ENCODE results near the gene ADK. TPM values are rescaled to one million over a fixed set of nuclear protein-coding genes. Genes with fewer than 3 reads are reported as not detected.

Gene ADK
- total RNA-seq, 1 donor from 2014 or later = 46.1 TPM

DNA sequence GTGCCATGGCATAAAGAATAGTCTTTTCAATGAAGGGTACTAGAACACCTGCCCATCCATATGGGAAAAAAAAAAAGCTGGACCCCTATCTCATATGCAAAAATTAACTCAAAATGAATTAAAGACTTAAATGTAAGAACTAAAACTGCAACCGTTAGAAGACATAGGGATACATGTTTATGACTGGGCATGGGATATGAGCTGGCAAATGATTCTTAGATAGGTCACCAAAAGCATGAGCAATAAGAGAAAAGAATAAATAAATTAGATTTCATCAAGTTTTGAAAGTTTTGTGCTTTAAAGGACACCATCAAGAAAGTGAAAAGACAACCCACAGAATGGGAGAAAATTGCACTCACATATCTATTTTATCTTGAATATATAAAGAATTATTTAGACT is 222.0 kb downstream of the ADK start:
- CTCF ChIA-PET = no interaction called here
- POLR2A ChIA-PET = interaction anchor here (0.7 kb wide), 1 partner anchor 29 kb away, joined by 3 read pairs; no protein-coding TSS in a partner anchor
- ATAC-seq (ENCODE audit: low read depth) (no peak), DNase-seq (no peak)
- H3K4me1 Mint-ChIP-seq = no peaks in the 10 kb centered on the region
- no peaks in the 10 kb centered on the region for H3K27me3 Mint-ChIP-seq
- H3K27ac Mint-ChIP-seq = no peak overlapping the region
- intact Hi-C loops (cut with micrococcal nuclease) = no loop called here
- H3K36me3 Mint-ChIP-seq (ENCODE audit: low read depth) = peaks cover 29% of the 10 kb centered on the region
- H3K9me3 Mint-ChIP-seq = no peaks in the 10 kb centered on the region
- H3K4me3 Mint-ChIP-seq = no peak overlapping the region
- TF ChIP-seq, protein P1, sequence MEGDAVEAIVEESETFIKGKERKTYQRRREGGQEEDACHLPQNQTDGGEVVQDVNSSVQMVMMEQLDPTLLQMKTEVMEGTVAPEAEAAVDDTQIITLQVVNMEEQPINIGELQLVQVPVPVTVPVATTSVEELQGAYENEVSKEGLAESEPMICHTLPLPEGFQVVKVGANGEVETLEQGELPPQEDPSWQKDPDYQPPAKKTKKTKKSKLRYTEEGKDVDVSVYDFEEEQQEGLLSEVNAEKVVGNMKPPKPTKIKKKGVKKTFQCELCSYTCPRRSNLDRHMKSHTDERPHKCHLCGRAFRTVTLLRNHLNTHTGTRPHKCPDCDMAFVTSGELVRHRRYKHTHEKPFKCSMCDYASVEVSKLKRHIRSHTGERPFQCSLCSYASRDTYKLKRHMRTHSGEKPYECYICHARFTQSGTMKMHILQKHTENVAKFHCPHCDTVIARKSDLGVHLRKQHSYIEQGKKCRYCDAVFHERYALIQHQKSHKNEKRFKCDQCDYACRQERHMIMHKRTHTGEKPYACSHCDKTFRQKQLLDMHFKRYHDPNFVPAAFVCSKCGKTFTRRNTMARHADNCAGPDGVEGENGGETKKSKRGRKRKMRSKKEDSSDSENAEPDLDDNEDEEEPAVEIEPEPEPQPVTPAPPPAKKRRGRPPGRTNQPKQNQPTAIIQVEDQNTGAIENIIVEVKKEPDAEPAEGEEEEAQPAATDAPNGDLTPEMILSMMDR (IDR thresholded peaks at IDR 0.05) = no peak

DNA sequence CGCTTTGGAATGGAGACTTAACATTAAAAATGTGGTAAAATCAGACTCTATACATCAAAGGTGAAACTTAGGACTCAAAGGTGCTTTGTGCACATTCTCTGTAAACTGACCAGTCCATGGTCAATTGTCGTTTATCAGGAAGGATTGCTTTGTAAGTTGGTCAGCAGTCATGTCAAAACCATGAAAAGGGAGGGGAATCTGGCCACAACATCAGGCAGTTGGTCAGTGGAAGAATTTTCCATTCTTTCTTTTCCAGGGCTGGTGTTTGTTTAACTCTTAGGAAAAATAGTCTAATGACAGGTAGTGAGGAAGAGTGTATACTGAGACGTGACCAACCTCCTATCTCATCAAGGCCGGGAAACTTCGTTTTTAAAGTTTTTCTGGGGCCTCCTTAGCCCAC is 226.5 kb downstream of the ADK start:
- intact Hi-C loops (cut with micrococcal nuclease) = no loop called here
- Mint-ChIP-seq H3K9me3 (peaks cover 4% of the 10 kb centered on the region), H3K27ac (no peak overlapping the region), H3K4me1 (peaks cover 26% of the 10 kb centered on the region), H3K27me3 (no peaks in the 10 kb centered on the region), H3K36me3 (ENCODE audit: low read depth) (peaks cover 18% of the 10 kb centered on the region), H3K4me3 (no peak overlapping the region)
- ChIA-PET POLR2A (no interaction called here), CTCF (no interaction called here)
- DNase-seq (no peak), ATAC-seq (ENCODE audit: low read depth) (no peak)
- TF ChIP-seq, protein P1 (IDR thresholded peaks at IDR 0.05) = no peak

DNA sequence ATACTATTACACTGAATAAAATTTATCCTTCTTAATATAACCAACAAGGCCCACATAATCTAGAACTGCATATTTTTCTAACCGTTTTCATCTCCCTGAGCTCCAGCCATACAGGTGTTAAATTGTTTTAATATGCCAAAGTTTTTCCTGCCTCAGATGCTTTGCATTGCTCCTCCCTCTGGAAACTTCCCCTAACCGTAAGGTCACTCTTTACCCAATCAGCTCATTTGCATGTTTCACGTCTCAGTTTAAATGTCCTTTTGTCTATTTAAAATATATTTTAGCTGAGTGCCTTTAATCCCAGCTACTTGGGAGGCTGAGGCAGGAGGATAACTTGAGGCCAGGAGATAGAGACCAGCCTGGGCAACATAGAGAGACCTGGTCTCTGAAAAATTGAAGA is 228.5 kb downstream of the ADK start:
- peaks cover 18% of the 10 kb centered on the region for H3K36me3 Mint-ChIP-seq (ENCODE audit: low read depth)
- ChIA-PET POLR2A (no interaction called here), CTCF (no interaction called here)
- ATAC-seq (ENCODE audit: low read depth) = no peak
- H3K27ac Mint-ChIP-seq = no peak overlapping the region
- intact Hi-C loops (cut with micrococcal nuclease) = no loop called here
- H3K27me3 Mint-ChIP-seq = no peaks in the 10 kb centered on the region
- no peak overlapping the region for H3K4me3 Mint-ChIP-seq
- H3K9me3 Mint-ChIP-seq = peaks cover 4% of the 10 kb centered on the region
- DNase-seq = no peak
- peaks cover 43% of the 10 kb centered on the region for H3K4me1 Mint-ChIP-seq
- TF ChIP-seq, protein P1 (IDR thresholded peaks at IDR 0.05) = no peak

DNA sequence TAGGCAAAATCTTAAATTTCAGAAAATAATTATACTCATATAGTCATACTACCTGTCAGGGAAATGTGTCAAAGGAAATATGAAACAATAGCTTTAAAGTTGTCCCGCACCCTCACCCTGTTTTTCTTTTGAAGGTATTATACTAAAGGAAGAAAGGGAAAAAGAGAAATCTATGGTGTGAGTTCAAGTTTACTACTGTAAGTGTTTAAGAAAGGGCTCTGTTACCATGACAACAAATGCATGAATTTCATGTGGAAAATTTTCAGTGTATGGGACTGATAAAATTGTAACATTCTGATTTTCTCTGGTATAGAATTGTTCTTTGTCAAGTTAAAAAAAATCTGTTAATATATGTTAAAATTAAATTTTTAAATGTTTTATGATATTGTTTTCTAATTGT is 229.8 kb downstream of the ADK start:
- ATAC-seq (ENCODE audit: low read depth) (no peak), DNase-seq (no peak)
- H3K4me3 Mint-ChIP-seq = no peak overlapping the region
- POLR2A ChIA-PET = no interaction called here
- intact Hi-C loops (cut with micrococcal nuclease) = no loop called here
- H3K27ac Mint-ChIP-seq = no peak overlapping the region
- peaks cover 4% of the 10 kb centered on the region for H3K9me3 Mint-ChIP-seq
- peaks cover 16% of the 10 kb centered on the region for H3K36me3 Mint-ChIP-seq (ENCODE audit: low read depth)
- TF ChIP-seq, protein P1 (IDR thresholded peaks at IDR 0.05) = no peak
- CTCF ChIA-PET = no interaction called here
- no peaks in the 10 kb centered on the region for H3K27me3 Mint-ChIP-seq
- H3K4me1 Mint-ChIP-seq = peaks cover 54% of the 10 kb centered on the region

DNA sequence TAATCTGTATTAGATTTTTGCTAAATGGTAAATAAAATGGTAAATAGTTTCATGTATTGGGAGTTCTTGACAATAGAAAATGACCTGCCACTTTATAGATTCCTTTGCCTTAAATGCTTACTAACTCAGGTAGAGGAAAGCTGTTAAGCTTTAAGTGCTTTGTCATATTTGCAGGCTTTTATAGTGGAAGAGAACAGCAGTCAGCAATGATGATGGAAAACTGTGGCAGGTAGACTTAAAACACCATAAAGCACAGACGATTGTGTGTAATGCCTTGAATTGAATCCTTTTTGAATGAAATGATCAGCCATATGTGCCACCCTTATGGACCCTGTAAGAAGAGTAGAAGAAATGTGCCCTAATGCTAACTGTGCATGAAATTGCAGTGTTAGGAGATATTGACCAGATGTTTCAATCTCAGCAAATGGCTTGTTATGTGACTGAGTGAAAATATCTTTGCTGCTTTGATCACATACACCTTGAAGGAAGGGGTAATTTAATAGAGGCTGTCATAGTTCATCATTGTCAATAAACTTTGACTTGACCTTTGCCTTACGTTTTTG is 230.4 kb downstream of the ADK start:
- no peak overlapping the region for H3K4me3 Mint-ChIP-seq
- H3K27me3 Mint-ChIP-seq = no peaks in the 10 kb centered on the region
- ChIA-PET CTCF (no interaction called here), POLR2A (no interaction called here)
- ATAC-seq (ENCODE audit: low read depth) = no peak
- H3K27ac Mint-ChIP-seq = no peak overlapping the region
- DNase-seq = no peak
- peaks cover 58% of the 10 kb centered on the region for H3K4me1 Mint-ChIP-seq
- TF ChIP-seq, protein P1 (IDR thresholded peaks at IDR 0.05) = no peak
- peaks cover 17% of the 10 kb centered on the region for H3K36me3 Mint-ChIP-seq (ENCODE audit: low read depth)
- peaks cover 4% of the 10 kb centered on the region for H3K9me3 Mint-ChIP-seq
- intact Hi-C loops (cut with micrococcal nuclease) = no loop called here

All from activated B cell treated with CpG ODN at 0.5 μM for 24 hours (primary cell).